CD14-positive monocyte (primary cell): ENCODE data around the gene MCM10. TPM values are rescaled to one million over a fixed set of nuclear protein-coding genes. Genes with fewer than 3 reads are reported as not detected.
"Not testable (repeated sequence)": the region's sequence is repeated elsewhere in the genome, so short reads cannot be mapped to it uniquely, and the experiment has no call there.

Experiments
- DNase-seq, 3 donors: peaks; one replicate each; pipeline ENCODE4 v3.0.0-alpha.2; 2011 to 2022
- H2AFZ ChIP-seq: 2 replicates; pipeline ENCODE4 v1.6.0; 2012; ENCODE audit warnings: mild to moderate bottlenecking, low read depth, low read length, inconsistent platforms; ENCODE audit not compliant: insufficient read depth, poor library complexity, severe bottlenecking
- H3K27ac ChIP-seq, 2 donors: 1 replicate in 1 of 2; 2 replicates in 1 of 2; pipeline ENCODE4 v1.5.1; 2012 to 2013; ENCODE audit warnings: low read length in 2 of 2, control low read depth in 1 of 2, inconsistent platforms in 1 of 2, low read depth in 1 of 2, mild to moderate bottlenecking in 1 of 2
- H3K27me3 ChIP-seq, 2 donors: one replicate each; pipeline versions ENCODE4 v1.6.0 to v1.6.1; 2011 to 2013; ENCODE audit warnings: low read length in 2 of 2; ENCODE audit not compliant: control insufficient read depth in 2 of 2, insufficient read depth in 2 of 2
- H3K36me3 ChIP-seq, 2 donors: replicated peaks in 1 of 2; 1 replicate in 1 of 2; 2 replicates in 1 of 2; pipeline versions ENCODE4 v1.5.1 to v1.6.1; 2012 to 2013; ENCODE audit warnings: low read length in 2 of 2, control low read depth in 1 of 2, inconsistent platforms in 1 of 2, mild to moderate bottlenecking in 1 of 2; ENCODE audit not compliant: insufficient read depth in 2 of 2, control insufficient read depth in 1 of 2
- H3K4me1 ChIP-seq, 2 donors: 1 replicate in 1 of 2; 2 replicates in 1 of 2; pipeline versions ENCODE4 v1.5.1 to v1.6.1; 2012 to 2013; ENCODE audit warnings: low read length in 2 of 2, control low read depth in 1 of 2, inconsistent platforms in 1 of 2, mild to moderate bottlenecking in 1 of 2, moderate library complexity in 1 of 2; ENCODE audit not compliant: insufficient read depth in 2 of 2, control insufficient read depth in 1 of 2
- H3K4me2 ChIP-seq: replicated peaks from 2 replicates; pipeline ENCODE3; 2012; ENCODE audit warnings: low read length, moderate library complexity, mild to moderate bottlenecking; ENCODE audit not compliant: poor library complexity, severe bottlenecking; ENCODE audit errors: extremely low read depth
- H3K4me3 ChIP-seq, 3 experiments: fragments of 200-600 bp in 1 of 3; sonication (generic) in 1 of 3; replicated peaks in 1 of 3; 1 replicate in 2 of 3; 2 replicates in 1 of 3; pipeline ENCODE4 v1.5.1; 2011 to 2013; ENCODE audit warnings: low read length in 3 of 3, mild to moderate bottlenecking in 3 of 3, control low read depth in 2 of 3, low read depth in 2 of 3, inconsistent platforms in 1 of 3, moderate library complexity in 1 of 3
- H3K79me2 ChIP-seq: 2 replicates; pipeline ENCODE4 v1.6.0; 2012; ENCODE audit warnings: mild to moderate bottlenecking, control low read depth, inconsistent platforms, low read length, moderate library complexity; ENCODE audit not compliant: insufficient read depth
- H3K9ac ChIP-seq: 2 replicates; pipeline ENCODE4 v1.6.0; 2017; ENCODE audit warnings: low read length, mild to moderate bottlenecking; ENCODE audit not compliant: insufficient read depth, poor library complexity, severe bottlenecking
- H3K9me3 ChIP-seq, 2 donors: replicated peaks in 1 of 2; 1 replicate in 1 of 2; 2 replicates in 1 of 2; pipeline versions ENCODE4 v1.5.1 to v1.6.1; 2012 to 2013; ENCODE audit warnings: low read length in 2 of 2, control low read depth in 1 of 2; ENCODE audit not compliant: control insufficient read depth in 1 of 2, insufficient read depth in 1 of 2
- H4K20me1 ChIP-seq: 2 replicates; pipeline ENCODE4 v1.6.0; 2012; ENCODE audit warnings: mild to moderate bottlenecking, low read length, control low read depth, moderate library complexity; ENCODE audit not compliant: insufficient read depth
- H3K27ac Mint-ChIP-seq, 7 donors: one replicate each; pipeline ENCODE4 v1.8.0; 2020; ENCODE audit warnings: mild to moderate bottlenecking in 7 of 7, mixed read lengths in 7 of 7, moderate library complexity in 6 of 7, inconsistent platforms in 2 of 7
- H3K27me3 Mint-ChIP-seq, 3 donors: one replicate each; pipeline ENCODE4 v1.8.0; 2021 to 2022; ENCODE audit warnings: low read depth in 3 of 3, mild to moderate bottlenecking in 3 of 3, mixed read lengths in 3 of 3, moderate library complexity in 3 of 3, inconsistent platforms in 1 of 3
- H3K36me3 Mint-ChIP-seq, 2 donors: one replicate each; pipeline ENCODE4 v1.8.0; 2020; ENCODE audit warnings: mixed read lengths in 2 of 2, inconsistent platforms in 1 of 2, mild to moderate bottlenecking in 1 of 2
- H3K4me1 Mint-ChIP-seq: one replicate; pipeline ENCODE4 v1.8.0; 2020; ENCODE audit warnings: mild to moderate bottlenecking, mixed read lengths
- H3K4me3 Mint-ChIP-seq, 2 donors: one replicate each; pipeline ENCODE4 v1.8.0; 2020; ENCODE audit warnings: mild to moderate bottlenecking in 2 of 2, mixed read lengths in 2 of 2, moderate library complexity in 1 of 2
- H3K9me3 Mint-ChIP-seq, 7 donors: one replicate each; pipeline ENCODE4 v1.8.0; 2020 to 2022; ENCODE audit warnings: mixed read lengths in 7 of 7, mild to moderate bottlenecking in 6 of 7, moderate library complexity in 6 of 7, inconsistent platforms in 2 of 7
- WGBS: methylation state at CpG from one replicate; pipeline ENCODE4 v1.1.5; 2013; ENCODE audit warnings: missing lambda C conversion rate; ENCODE audit not compliant: insufficient coverage; 5-methylcytosine and 5-hydroxymethylcytosine counted together
- intact Hi-C, 2 donors: fragments of 100-400 bp; cut with micrococcal nuclease; formaldehyde crosslinking; loops; one replicate each; pipeline versions ENCODE4 v1.15.0 to v1.15.1; 2023
- polyA plus RNA-seq, 3 donors: library from polyadenylated mRNA; depleted of rRNA in 1 of 3; unstranded in 2 of 3; stranded (reverse) in 1 of 3; fragments of 300-500 nt in 2 of 3; fragments of >200 nt in 1 of 3; fragmentation: Illumina TruSeq in 2 of 3; gene quantifications; 1 replicate in 2 of 3; 2 replicates in 1 of 3; pipeline ENCODE4 v1.2.3, GENCODE V29; 2012 to 2021
- TF ChIP-seq, protein P1 (sequence below): fragments of 200-600 bp; IDR thresholded peaks from one replicate; pipeline ENCODE4 v1.8.0; 2022; ENCODE audit warnings: antibody characterized with exemption, mild to moderate bottlenecking

The MCM10 gene
- polyA plus RNA-seq, 3 donors: not detected

DNA sequence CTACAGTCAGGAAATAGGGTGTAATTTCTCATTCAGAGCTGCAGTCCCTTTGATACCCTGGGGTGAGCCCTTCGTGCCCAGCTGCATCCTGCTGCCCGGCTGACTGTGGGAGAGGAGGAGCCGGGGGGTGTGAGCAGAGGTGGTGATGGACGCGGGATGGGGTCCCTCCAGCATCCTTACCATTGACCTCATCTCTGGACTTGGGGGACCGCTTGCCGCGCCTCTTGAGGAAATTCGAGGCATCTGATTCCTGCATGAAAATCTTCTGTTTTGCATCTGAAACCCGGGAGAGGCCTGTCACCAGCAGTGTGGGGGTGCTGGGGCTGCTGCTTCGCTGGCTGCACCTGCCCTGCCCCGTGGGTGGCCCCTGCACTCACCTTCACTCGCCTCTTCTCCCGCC lies 72.0 kb downstream of the MCM10 start:
- Histone ChIP-seq H3K27me3 (no peaks in the 10 kb centered on the region), H3K27ac (no peak overlapping the region), H3K4me1 (no peaks in the 10 kb centered on the region), H3K79me2 (no peaks in the 10 kb centered on the region), H4K20me1 (no peaks in the 10 kb centered on the region), H3K36me3 (no peaks in the 10 kb centered on the region), H3K4me2 (no peak overlapping the region), H3K9me3 (no peaks in the 10 kb centered on the region), H3K9ac (no peak overlapping the region), H2AFZ (no peak overlapping the region), H3K4me3 (no peak overlapping the region)
- Mint-ChIP-seq H3K27me3 (peaks cover 3 to 8% (median 4%) of the 10 kb centered on the region in 3 donors), H3K9me3 (peaks cover 0 to 2% (median 0%) of the 10 kb centered on the region in 7 donors), H3K4me3 (no peak overlapping the region), H3K27ac (no peak overlapping the region), H3K36me3 (no peaks in the 10 kb centered on the region), H3K4me1 (no peaks in the 10 kb centered on the region)
- WGBS: 83% methylated on average over 9 of the region's 14 CpGs
- intact Hi-C loops: no loop called here
- DNase-seq: no peak
- TF ChIP-seq, protein P1, sequence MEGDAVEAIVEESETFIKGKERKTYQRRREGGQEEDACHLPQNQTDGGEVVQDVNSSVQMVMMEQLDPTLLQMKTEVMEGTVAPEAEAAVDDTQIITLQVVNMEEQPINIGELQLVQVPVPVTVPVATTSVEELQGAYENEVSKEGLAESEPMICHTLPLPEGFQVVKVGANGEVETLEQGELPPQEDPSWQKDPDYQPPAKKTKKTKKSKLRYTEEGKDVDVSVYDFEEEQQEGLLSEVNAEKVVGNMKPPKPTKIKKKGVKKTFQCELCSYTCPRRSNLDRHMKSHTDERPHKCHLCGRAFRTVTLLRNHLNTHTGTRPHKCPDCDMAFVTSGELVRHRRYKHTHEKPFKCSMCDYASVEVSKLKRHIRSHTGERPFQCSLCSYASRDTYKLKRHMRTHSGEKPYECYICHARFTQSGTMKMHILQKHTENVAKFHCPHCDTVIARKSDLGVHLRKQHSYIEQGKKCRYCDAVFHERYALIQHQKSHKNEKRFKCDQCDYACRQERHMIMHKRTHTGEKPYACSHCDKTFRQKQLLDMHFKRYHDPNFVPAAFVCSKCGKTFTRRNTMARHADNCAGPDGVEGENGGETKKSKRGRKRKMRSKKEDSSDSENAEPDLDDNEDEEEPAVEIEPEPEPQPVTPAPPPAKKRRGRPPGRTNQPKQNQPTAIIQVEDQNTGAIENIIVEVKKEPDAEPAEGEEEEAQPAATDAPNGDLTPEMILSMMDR: no peak

DNA sequence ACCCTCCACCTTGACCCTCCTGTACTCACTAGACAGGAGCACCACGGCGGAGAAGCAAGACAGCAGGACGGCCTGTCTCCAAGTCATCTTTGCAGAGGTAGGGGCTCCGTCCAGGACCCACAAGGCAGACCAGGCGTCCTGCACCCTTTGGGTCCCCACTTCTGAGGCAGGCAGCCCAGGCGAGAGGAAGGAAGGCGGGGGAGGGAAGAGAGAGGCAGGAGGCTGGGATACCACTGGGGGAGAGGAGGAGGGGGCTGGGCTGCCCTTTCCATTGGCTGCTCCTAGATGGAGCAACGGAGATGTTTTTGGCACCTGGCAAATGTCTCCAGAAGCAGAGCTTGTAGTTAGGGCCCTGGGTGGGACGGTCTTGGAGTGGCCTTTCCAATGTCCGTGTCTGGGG lies 72.8 kb downstream of the MCM10 start, which contains the start of gene UCMA:
Gene UCMA, minus strand, starts transcription at position 203 of the 400 bp plus-strand sequence. Its CDS starts 116 bp downstream, at position 87.
- intact Hi-C loops: no loop called here
- peak within 1 kb of the TSS in 1 of 7 donors; percentile 19 for H3K27ac Mint-ChIP-seq

DNA sequence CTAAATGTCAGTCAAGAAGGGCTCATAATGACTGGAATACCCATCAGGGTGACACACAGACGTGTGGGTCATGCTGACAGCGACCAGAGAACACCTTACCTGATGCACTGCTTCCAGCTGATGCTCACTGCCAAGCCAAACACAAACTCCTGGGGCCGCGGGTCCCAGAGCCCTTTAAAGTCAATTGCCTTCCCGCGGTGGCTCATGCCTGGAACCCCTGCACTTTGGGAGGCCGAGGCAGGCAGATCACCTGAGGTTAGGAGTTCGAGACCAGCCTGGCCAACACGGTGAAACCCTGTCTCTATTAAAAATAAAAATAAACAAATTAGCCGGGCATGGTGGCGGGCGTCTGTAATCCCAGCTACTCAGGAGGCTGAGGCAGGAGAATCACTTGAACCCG lies 73.4 kb downstream of the MCM10 start:
- H3K4me3 Mint-ChIP-seq, H3K4me1 Mint-ChIP-seq, H3K9me3 Mint-ChIP-seq, H3K27me3 Mint-ChIP-seq, H3K79me2 ChIP-seq, H3K27ac ChIP-seq, DNase-seq, H3K36me3 Mint-ChIP-seq, H3K4me3 ChIP-seq, H3K9ac ChIP-seq, H3K9me3 ChIP-seq, H3K4me2 ChIP-seq, H4K20me1 ChIP-seq, H3K36me3 ChIP-seq, H3K4me1 ChIP-seq, H2AFZ ChIP-seq, H3K27ac Mint-ChIP-seq, intact Hi-C loops, H3K27me3 ChIP-seq: not testable (repeated sequence)
- 97% methylated on average over 6 of the region's 13 CpGs for WGBS

More for the DNA sequence above, 72.8 kb downstream of the MCM10 start, which contains the start of gene UCMA:
- H2AFZ ChIP-seq: no peak within 1 kb of the TSS
- H3K36me3 ChIP-seq: no peaks in the 10 kb centered on the region
- Mint-ChIP-seq H3K9me3 (peaks cover 0 to 3% (median 0%) of the 10 kb centered on the region in 7 donors), H3K27me3 (peaks cover 3 to 6% (median 4%) of the 10 kb centered on the region in 3 donors), H3K4me3 (no peak within 1 kb of the TSS), H3K36me3 (no peaks in the 10 kb centered on the region), H3K4me1 (no peaks in the 10 kb centered on the region)
- DNase-seq: no peak
- no peak within 1 kb of the TSS for H3K9ac ChIP-seq
- no peaks in the 10 kb centered on the region for H3K27me3 ChIP-seq
- WGBS: 85% methylated on average over 10 of the region's 10 CpGs
- no peaks in the 10 kb centered on the region for H3K9me3 ChIP-seq
- H3K4me3 ChIP-seq: no peak within 1 kb of the TSS
- no peaks in the 10 kb centered on the region for H3K4me1 ChIP-seq
- no peak within 1 kb of the TSS for H3K27ac ChIP-seq
- TF ChIP-seq, protein P1: no peak
- H3K4me2 ChIP-seq: no peak within 1 kb of the TSS
- H3K79me2 ChIP-seq: no peaks in the 10 kb centered on the region
- no peaks in the 10 kb centered on the region for H4K20me1 ChIP-seq
